Stimulated activated CD8-positive, alpha-beta memory T cell treated with anti-CD3 and anti-CD28 coated beads, Interleukin-12 subunit alpha, Interleukin-12 subunit beta, amount 100 ng/mL, for 24 hours (primary cell): ENCODE measurements around the gene PERCC1.

ENCODE experiments used
- DNase-seq: peaks from one replicate; pipeline ENCODE4 v3.0.0-alpha.2; 2020; ENCODE audit errors: extremely low read depth

PERCC1 gene

DNA sequence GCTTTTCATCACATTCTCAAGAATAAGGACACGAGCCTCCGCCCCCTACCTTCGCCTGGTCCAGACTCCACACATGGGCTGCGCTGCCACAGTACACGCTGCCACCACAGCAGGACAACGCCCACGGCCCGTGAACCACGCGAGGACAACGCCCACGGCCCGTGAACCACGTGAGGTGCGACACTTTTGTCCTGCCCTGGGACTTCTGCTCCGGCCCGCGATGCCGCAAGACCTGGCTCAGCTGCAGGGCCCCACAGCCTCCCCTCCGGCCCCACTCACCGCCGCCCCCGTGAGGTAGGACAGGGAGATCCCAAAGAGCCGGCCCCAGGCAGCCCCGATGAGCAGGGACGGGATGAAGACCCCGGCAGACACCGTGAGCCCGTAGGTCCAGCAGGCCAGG lies 19.3 kb downstream of the PERCC1 start:
- DNase-seq = no peak

DNA sequence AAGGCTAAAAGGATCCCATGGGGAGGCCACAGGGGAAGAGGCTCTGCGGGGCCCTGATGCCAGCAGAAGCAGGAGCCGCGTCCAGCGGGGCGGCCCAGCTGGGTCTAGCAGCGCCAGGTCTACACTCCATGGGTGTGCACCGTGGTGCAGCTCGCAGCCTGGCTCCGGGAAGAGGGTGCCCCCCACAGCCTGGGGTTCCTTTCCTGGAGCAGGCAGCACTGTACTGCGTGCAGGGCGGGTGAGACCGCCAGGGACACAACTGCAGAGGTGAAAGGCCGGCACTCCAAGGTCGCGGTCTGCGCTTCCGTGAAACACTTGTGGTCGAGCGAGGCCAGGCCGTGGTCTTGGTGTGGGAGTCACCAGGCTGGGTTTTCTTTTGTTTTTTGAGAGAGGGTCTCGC lies 20.0 kb downstream of the PERCC1 start:
- DNase-seq = no peak

DNA sequence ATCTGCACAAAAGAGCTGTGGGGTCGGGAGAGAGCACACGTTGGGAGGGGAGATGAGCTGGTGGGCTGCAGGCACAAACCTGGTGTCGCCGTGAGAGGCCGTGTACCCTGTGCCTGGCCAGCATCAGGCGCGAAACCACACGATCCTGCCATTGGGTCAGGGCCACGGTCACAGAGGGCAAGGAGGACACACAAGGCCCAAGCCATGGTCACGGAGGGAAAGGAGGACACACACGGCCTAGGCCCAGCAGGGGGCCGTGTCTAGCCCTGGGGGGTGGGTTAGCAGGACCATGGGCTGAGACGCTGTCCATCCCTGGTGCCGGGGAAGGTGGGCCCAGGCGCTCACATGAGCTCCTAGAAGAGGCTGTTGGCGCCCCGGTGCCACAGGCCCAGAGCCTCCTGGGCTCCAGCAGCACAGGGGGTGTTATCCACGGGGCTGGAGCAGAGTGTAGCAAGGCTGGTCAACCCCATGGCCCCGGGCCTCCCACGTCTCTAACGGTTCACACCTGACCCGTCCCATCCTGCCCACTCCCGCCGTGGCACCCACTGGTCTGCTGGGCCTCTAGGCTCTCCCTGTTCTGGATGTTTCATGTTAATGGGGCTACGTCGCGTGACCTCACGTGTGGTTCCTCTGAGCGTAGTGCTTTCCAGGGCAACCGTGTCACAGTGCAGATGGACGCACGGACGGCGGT lies 21.0 kb downstream of the PERCC1 start:
- DNase-seq = no peak

DNA sequence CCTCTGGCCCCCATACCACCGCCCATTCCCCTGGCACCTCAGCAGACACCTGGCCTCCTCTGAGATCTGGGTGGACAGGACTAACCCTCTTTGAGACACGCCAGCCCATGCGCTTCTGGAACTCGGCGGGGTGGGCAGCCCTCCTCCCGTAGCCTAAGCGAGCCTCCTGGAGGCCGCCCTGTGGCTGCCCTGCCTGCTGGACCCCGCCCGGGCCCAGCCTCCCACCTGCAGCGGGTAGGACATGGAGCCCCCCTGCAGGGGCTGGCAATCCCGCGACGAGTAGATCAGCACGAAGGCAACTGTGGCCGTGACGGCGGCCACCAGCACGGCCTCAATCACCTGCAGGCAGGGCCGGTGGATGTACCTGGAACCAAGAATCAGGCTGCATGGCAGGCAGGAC lies 21.7 kb downstream of the PERCC1 start:
- DNase-seq = no peak

DNA sequence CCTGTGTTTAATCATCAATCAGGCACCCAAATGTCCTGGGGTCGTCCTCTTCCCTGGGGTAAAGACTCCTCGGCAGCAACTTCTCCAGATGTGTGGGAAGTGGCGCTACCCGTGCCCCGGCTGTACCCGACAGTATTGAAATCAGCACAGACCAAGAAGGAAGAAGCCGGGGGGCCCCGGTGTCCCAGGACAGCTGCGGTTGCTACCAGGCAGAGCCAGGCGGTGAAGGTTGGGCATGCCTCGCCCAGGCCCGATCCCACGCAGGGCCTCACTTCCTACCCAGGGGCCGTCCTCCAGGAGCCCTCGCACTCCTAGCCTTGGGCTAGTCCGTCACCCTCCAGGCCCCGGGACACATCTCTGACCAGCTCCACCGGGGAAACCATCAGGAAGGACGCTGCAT lies 22.4 kb downstream of the PERCC1 start:
- no peak for DNase-seq

DNA sequence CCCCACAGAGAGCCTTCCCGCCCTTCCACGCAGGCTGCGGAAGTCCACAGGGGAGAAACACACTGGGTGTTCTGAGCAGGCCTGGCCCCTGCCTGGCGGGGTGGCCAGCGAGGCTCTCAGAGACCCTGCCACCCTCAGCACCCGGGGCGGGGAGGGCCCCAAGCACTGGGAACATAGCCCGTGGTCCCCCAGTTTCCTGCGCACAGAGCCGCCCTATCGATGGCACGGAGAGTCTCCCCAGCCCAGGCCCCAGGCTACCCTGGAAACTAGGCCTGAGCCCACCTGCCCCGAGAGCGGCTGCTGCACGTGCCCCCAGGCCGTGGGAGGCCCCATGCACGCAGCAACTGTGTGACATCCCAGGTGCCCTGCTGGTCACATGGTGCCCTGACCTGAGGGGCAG lies 23.7 kb downstream of the PERCC1 start:
- DNase-seq = no peak

DNA sequence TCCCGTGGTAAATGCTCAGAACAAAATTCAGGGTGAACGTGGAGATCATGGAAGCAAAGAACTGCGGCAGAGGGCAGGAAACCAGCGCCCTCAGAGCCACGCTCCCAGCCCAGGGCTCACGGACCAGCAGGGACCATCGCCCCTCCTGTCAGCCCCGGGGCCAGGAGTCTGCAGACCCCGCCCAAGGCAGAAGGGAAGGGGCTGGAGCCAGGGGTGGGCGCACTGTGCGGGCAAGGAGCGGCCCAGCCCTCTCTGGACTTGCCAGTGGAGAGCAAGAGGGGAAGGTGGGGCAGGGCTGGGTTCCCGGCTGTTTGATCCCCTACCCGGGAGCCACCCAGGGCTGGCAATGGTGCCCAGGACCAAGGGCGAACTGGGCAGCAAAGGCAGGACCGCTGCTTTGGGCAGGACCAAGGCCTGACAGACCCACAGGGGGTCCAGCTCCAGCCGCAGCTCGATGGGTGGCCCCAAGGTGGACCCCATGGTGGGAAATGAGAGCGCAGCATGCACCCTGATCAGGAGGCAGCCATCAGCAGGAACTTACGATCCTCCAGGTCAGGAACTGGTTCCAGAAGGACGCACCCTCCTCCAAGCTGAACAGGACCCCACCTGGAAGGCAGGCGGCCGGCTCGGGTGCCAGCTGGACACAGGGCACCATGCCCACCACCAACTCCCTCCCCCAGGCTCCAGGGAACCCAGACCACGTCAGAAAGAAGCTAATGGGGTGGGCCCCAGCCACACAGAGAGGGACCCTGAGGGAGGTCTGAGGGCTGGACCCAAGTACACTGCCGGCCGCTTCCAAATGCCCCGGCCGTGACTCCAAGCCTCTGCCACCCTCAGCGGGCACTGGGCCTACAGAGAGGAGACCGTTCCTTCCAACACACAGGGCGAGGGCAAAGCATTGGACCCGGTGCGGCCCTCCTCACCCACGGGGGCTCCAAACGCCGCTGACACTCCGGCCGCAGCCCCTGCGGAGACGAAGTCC lies 24.6 kb downstream of the PERCC1 start:
- no peak for DNase-seq

DNA sequence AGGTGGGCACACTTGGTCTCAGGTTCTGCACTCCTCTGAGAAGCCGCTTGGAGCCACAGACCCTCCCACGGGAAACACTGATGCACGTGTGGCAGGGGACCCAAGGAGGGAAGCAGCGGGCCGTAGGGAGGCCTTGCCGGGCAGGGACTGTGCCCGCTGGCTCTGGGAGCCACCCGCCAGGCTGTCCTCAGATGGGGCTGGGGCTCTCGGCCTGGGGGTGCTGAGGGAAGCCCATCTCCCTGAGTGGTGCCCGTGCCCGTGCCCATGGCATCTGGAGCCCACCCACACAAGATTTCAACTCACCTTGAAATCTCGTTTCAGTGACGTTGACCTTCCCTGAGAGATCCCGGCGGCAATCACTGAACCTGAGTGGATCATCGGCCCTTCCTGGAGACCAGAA lies 26.1 kb downstream of the PERCC1 start:
- DNase-seq = no peak

DNA sequence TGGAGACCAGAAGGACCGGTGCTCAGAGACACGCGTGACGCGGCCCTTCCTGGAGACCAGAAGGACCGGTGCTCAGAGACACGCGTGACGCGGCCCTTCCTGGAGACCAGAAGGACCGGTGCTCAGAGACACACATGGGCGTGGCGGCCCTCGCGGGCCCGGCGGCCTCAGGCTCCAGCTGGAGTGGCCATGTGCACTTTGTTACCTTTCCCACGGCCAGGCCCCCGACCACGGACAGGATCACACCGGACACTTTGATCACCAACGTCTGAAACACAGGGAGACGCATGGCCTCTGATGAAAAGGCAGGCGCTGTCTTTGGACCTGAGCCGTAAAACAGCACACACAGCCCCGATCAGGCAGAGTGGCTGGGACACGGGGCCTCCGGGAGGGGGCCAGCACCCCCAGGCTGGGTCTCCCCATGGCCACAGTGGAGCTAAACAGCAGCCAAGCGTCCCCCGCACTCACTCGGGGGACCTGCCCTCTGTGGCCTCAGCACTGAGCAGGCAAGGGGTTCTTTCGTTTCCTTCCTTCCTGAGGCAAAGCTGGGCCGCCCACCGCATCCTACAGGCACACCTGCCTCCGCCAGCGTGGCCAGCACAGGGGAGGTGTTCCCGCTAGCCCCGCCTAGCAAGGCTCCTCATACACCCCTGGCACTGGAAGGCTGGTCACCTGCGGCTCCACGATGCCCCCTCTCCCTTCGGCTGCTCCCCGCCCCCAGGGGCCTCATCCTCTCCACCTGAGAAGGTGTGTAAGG lies 26.8 kb downstream of the PERCC1 start:
- DNase-seq = no peak

DNA sequence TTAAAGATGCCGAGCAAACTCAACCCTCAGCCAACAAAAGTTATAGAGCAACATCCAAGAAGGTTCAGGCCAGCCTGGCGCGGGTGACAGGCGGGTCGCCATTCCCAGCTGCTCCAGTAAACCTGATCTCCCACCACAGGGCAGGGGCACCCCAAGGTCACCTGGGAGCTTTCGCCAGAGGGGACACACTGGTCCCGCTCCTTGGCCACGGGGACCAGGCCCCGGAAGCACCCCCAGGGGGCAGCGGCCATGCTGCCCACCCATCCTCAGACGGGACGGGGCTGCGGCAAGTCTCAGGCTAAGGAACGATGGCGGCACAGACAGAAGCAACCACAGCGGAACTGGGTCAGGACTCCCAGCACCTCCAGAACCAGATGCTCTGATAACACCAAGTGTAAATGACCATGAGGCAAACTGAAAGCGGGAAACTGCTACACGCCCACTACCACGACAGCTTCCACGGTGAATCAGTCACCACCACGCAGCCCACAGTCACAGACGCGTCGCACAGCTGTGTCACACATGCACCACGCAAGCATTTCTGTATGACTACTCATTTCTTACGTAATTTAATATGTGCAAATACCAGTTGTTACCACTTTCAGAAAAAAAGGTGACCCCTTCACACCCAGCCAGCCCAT lies 27.6 kb downstream of the PERCC1 start:
- no peak for DNase-seq

DNA sequence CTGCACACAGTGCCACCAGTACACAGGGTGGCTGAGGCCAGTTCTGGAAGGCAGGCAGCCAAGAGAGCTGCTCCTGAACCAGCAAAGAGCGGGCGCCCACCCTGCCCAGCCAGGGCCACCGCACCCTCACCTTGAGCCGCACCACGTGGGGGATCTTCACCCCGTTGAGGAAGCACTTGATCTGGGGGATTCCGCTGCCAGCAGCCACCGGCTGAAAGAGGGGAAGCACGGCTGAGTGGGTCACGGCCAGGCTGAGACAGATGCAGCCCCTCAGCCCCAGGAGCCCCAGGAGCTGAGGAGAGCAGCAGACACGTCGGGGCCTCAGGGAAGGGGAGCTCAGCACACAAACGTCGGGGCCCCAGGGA lies 28.1 kb downstream of the PERCC1 start:
- DNase-seq = no peak

DNA sequence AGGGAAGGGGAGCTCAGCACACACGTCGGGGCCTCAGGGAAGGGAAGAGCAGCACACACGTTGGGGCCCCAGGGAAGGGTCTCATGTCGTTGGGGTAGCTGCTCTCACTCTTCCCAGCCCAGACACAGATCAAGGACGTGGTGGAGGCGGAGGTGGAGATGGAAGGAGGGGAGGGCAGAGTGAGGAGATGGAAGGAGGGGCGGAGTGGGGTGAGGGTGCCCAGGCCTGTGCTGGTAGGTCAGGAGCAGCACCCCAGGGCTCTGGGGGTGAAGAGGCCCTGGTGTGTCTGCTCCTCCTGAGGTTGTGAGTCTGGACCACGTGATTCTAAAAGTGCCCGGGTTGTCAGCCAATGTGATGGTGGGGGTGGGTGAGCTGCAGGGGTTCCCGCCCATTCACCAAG lies 29.1 kb downstream of the PERCC1 start:
- no peak for DNase-seq

DNA sequence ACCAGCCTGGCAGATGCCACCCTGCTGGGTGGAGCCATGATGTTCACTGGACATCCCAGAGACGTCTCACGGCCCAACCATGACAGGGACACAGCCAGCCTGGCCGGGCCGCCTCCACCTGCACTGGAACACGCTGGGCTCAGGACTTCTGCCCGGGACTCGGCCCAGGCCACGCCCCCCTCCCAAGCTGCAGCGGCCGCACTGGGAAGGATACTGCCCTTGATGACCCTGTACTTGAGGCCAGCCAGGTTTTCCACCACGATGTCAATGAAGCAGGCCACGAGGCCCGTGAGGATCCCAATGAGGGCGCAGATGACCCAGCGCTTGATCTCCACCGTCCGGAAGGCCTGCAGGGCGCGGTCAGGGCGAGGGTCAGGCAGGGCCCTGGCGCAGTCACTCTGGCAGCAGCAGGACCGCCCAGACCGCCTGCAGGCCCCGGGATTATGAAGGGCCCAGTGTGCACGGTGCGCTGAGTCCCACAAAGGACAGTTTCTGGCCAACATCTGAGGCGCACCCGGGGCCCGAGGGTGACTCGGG lies 29.8 kb downstream of the PERCC1 start:
- DNase-seq = no peak

DNA sequence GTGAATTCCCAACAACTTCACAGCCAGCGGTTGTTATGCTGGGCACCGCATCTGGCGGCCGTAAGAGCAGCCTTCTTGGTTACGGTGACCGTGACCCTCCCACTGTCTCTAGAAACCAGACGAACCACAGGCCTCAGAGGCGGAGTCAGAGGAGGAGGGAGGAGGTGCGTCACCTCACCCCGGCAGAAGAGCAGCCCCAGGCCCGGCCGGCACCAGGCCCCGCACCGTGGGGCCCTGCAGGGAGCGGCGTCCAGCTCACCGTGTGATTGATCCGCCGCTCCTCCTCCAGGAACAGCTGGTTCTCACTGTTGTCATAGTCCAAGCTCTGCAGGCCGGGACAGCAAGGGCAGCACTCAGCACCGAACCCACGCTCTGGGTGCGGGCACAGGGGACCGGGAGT lies 30.3 kb downstream of the PERCC1 start:
- no peak for DNase-seq

DNA sequence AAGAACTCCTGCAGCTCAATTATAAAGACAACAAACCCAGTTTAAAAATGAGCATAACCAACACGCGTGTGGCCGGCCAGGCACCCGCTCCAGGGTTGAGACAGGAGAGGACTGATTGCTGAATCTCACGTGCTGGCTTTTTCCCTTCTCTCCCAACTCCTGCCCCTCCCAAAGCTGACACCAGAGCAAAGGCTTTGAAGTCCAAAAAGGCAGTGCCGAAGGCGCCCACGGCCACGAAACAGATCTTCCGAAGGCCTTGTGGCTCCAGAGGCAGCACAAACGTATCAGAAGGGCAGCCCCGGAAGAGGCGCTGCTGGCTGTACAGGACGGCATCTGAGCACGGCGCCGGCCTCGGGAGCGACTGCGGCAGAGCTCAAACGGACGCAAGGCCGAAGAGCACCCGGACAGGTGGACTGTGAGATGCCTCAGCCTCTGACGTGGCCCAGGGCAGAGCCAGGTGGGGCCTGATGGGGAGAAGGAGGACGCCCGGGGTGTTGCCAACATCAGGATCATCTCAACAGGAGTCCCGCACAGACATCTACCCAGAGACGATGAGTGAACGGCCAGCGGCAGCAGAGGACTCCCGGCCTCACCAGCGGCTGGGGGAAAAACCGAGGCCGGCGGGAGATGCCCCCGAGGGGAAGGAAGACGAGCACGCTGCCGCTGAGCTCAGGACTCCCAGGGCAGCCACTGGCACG lies 33.5 kb downstream of the PERCC1 start:
- no peak for DNase-seq

DNA sequence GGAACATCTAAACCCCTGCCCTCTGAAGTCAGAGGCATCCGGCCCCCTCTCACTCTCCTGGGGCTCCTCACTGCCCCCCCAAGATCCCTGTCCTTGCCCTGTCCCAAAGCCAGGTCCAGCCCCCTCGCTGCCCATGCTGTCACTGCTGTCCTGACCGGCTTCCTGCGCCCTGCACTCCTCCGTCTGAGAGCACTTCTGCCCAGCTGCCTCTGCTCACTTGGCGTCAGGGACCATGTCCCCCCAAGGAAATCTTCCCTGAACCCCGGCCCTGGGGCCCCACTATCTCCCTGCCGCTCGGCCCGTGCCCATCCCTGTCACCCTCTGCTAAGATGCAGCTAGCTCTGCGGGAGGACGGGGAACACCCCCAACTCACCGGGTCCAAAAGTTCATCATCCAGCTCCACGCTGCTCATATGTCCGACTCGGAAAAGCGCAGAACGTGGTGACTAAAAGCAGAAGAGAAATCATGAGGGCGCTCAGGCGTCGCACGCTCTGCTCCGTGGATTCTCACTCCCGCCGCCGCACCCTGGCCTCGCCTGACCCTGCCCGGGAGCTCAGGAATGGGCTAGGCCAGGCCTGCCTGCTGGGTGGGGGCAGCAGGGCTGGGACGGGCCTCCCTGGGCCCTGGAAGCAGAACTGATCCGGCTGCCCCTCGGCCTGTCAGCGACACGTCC lies 34.2 kb downstream of the PERCC1 start:
- DNase-seq = no peak

DNA sequence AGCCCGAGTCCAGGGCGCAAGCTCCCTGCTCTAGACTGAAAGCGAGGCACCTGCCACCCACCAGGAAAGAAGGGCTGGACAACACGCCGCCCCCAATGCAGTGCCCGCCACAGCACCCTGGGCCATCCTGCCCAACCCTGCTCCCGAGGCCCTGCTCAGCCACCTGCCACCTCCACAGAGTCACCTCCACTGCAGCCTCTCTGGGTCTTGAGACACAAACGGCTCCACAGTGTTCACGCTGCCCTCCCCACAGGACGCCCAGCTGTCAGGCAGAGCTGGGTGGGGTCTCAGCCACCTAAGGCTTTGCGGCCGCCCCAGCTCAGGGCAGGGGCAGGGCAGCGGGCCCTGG lies 34.7 kb downstream of the PERCC1 start:
- no peak for DNase-seq

DNA sequence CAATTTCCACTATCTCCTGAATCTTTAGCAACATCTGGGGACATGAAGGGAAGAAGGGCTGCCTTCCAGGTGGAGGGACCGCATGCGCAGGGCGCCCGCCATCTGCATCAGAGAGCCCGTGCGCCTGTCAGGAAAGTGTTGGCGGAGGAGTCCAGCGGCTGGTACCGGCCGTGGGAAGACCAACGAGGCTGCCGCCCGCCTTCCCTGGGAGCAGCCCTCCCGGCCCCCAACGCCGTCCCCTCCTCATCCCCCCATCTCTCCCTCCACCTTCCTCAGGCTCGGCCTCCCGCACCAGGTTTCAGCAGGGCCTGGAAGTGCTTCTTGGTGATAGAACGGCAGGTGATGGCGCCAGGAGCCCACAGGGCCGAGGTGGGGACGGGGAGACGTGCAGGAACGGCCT lies 35.2 kb downstream of the PERCC1 start:
- DNase-seq = no peak

DNA sequence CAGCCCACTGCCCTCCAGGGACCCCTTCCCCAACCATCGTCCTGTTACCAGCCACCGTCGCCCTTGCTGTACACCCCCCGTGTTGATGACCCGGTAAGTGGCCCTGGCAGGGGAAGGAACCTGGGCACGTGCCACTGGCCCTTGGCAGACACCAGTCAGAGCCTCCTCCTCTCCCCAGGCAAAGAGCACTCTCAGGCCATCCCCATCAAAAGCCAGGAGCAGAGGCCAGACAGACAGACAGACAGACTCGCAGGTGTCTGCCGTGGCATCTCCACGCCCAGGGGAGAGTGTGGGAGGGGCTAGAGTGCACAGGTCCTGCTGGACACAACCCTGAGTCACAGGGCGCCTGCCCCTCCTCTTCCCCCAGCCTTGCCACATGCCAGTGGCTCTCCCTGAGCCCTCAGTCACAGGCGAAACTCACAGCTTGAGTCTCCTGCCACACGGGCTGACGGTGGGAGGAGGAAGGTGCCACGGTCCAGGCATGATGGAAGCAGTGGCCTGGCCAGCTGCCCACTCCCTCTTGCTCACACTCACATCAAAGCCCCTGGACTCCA lies 36.2 kb downstream of the PERCC1 start:
- no peak for DNase-seq

DNA sequence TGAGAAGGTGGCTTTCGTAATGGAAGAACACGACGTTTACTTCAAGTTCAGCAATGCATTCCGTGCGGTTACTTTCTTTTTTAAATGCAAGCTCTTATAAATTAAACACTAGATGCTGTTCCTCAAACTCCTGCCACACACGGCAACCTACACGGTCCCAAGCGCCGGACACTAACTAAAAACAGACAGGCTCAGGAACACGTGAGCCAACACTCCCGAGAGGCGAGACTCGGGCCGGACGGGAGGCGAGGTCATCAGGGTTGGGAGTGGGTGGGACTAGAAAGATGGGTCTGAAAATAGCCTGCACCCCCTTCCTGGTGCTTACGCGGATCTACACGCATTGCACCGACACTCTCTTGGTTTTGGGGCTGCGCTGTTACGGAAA lies 37.5 kb downstream of the PERCC1 start:
- DNase-seq = no peak
